Stimulated activated CD4-positive, alpha-beta T cell treated with anti-CD3 and anti-CD28 coated beads, Interleukin-1b, Interleukin-23, amount 100 ng/mL, for 1 hour (primary cell): ENCODE results near the gene MED13.
"Not testable (repeated sequence)": the region's sequence is repeated elsewhere in the genome, so short reads cannot be mapped to it uniquely, and the experiment has no call there.

Source experiments
- DNase-seq, 2 donors: peaks; one replicate each; pipeline ENCODE4 v3.0.0-alpha.2; 2020; ENCODE audit warnings: low read depth in 2 of 2

The MED13 gene

GRCh38 chr17:62090021-62090824 is 25.1 kb upstream of the MED13 start:
- no peak for DNase-seq

DNA sequence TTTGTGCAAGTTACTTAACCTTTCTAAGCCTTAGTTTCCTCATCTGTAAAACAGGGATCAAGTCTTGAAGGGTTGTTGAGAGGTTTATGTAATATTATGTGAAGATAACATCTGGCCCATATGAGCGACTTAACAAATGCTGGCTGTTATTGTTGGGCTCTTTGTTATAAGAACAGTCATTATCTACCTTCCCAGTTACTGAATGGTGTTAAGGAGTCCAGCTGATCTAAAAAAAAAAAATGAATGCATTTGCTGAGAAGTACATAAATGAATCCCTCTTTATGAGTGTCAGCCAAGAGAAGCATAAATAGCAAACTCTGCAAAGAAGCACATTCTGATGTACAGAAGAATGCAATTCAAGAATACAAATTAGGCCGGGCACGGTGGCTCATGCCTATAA is 24.3 kb upstream of the MED13 start:
- DNase-seq = no peak

DNA sequence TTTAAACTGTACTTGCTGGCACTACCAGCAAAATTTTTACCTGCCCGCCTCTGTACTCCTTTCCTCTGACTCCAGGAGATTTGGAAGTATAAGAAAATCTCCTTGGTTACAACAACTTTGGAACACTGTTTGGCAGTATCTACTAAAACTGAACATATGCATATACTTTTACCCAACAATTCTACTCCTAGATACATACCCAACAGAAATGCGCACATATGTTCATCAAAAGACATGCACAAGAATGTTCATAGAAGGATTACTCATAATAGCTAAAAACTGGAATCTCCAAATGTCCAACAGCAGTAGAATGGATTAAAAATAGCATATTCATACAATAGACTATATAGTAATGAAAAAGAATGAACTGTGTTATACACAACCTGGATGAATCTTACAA is 21.7 kb upstream of the MED13 start:
- no peak for DNase-seq

DNA sequence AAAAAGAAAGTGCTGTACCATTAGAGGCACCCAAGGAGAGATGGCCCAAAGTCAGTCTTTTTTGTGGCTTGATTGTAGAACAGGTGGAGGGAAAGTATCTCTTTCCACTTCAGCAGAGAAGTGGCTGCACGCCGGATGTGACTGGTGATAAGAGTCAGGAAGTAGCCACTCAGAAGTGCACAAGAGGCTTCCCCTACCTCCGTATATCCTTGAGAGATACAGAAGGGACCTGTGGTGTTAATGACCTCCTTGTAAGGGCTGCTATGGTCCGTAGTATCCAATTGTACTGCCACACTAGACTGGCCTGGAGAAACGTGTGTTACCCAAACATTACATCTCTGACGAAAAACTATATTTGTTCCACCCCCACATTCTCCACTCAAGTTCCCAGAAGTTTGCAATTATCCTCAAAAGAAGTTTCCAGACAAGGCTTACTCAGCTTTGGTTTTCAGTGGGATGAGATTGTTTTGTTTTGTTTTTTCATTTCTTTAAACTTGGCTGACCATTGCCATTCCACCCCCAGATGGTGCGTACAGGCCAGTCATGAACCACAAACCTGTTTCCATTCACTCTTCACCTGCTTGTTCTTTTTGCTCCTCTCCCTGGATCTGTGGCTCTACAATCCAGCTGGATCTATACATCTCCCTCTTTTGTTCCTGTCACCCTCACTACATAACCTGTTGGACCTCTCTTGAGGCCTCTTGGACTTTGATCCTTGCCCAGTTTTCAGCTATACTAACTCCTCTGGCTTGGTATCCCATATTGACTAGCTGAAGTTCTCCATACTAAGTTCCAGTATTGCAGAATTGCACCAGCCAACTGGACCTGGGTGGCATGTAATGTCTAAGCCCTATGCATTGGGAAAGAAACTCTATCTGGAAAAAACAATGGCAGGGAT is 20.7 kb upstream of the MED13 start:
- no peak for DNase-seq

- DNase-seq = no peak
Measured at GRCh38 chr17:62084585-62084984, 19.5 kb upstream of the MED13 start.

GRCh38 chr17:62083651-62084050 is 18.6 kb upstream of the MED13 start:
- DNase-seq = no peak

DNA sequence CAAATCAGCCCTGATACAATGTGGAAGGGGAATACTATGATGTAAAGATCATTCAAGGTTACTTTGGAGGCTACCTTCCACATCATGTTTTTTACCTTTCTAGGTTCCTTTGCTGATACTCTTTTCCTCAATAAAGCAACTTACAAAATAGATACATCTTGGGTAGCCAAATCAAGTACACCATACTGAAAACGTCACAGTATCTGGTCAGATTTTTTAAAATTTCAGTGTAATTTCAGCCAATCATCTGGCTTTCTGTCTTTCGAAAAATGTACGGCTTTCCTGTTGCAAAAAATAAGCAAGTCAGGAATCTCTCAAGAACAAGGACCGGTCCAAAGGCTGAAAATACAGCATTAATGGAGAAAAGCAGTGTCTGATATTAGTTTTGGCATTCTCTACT is 15.6 kb upstream of the MED13 start:
- no peak for DNase-seq

- no peak for DNase-seq
Measured at GRCh38 chr17:62078009-62078408, 12.9 kb upstream of the MED13 start.

DNA sequence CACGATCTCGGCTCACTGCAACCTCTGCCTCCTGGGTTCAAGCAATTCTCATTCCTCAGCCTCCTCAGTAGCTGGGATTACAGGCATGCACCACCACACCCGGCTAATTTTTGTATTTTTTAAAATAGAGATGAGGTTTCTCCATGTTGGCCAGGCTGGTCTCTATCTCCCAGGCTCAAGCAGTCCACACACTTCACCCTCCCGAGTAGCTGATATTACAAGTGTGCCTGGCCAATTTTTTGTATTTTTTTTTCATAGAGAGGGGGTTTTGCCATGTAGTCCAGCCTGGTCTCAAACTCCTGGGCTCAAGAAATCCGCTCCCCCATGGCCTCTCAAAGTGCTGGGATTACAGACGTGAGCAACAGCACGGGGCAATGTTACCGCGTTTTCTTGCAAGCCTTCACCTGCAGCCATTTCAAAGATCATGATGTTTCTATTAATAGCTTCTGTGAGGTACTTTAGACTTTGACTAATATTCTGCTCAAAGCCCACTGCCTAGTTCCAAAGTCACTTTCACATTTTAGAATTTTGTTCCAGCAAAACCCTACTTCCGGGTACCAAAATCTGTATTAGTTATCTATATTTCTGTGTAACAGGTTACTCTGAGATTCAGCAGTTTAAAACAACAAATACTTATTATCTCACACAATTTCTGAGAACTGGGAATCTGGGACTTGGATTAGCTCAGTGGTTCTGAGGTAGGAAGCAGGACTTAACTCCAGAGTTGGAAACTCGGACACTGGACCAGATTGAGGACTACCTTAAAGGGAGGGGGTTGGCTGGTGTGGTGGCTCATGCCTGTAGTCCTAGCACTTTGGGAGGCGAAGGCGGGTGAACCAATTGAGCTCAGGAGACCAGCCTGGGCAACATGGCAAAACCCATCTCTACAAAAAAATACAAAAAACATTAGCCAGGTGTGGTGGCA is 12.0 kb upstream of the MED13 start:
- DNase-seq = no peak

DNA sequence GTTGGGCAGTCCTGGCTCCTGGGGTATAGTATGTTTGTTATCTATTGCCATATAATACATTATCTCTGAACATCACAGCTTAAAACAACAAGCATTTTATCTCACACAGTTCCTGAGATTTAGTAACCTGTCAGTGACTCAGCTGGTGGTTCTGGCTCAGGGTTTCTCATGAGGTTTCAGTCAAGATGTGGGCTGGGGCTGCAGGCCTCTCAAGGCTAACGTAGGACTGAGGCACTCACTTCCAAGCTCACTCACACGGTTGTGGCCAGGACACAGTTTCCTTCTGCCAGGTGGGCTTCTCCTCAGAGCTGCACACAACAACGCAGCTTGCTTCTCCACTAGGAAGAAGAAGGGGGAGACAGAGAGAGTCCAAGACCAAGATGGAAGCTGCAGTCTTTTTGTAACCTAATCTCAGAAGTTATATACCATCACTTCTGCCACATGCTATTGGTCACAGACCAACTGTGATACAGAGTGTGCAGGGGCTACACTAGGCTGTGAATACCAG is 10.3 kb upstream of the MED13 start:
- no peak for DNase-seq

- no peak for DNase-seq
Measured at GRCh38 chr17:62073993-62074392, 8.9 kb upstream of the MED13 start.

- not testable (repeated sequence) for DNase-seq
Measured at GRCh38 chr17:62072855-62073254, 7.8 kb upstream of the MED13 start.

- DNase-seq = no peak
Measured at GRCh38 chr17:62070900-62071299, 5.8 kb upstream of the MED13 start.

DNA sequence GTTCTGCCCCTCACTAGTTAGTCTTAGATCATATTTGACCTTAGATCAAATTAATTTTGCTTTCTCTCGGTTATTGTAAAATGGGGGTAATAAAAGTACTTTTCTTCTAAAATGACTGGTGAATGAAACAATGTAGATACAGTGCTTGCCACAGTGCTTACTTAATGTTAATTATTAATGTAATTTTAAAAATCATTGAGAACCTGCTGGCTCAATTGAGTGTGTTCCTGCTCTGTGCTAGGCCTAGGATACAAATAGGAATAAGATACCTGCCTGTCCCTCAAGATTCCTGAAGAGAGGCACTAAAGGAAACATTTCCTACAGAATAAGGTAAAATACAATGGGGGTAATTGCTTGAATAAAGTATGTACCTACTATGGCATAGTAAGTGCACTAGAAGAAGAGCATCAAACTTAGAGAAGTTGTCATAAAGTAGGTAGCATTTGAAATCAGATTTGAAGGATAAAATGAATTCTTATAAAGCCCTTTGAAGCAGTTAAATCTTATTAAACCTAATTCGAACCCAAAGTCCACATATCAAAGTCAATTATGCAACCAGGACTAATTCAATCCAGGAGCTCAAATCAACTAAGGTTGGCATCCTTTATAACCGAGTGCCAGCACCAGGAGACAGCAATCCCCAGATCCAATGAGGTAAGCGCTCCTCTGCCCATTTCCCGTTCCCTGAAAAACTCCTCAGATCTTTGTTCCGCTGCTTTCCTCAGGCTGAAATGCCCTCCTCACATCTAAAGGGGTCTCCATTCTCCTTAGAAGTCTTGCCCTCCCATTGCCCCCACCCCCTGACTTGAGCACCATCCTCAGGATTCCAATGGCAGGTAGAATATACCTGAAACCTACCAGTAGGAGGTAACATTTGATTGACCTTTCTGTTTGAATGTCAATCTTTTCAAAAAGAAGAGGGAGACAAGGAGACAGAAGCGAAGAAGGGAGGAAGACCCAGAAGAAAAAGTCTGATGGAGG is 2.4 kb upstream of the MED13 start:
- DNase-seq = no peak

GRCh38 chr17:62065611-62066468 is 762 bp upstream of the MED13 start:
- peak; percentile 94 to 96 for DNase-seq

- no peak for DNase-seq
Measured at GRCh38 chr17:62064029-62064790, 868 bp downstream of the MED13 start.

GRCh38 chr17:62062944-62063343 is 2.1 kb downstream of the MED13 start:
- DNase-seq = no peak

DNA sequence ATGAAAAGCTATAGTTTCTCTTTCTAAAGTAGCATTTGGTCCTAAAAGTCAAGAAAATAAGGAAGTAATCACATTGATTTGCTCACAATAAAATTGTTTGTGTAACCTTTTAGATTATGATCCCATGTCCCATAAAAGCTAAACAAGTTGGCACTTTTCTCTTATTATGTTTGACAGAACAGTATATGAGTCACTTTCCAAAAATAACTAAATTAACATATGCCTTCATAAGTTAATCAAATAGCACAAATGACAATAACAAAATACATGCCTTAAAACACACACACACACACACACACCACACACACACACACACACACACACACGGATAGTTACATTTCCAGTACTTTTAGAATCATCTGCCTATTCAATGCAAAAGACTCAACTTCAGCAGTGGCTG is 2.8 kb downstream of the MED13 start:
- no peak for DNase-seq

GRCh38 chr17:62059414-62059813 is 5.7 kb downstream of the MED13 start:
- no peak for DNase-seq
